Measurements from ENCODE around the gene CREBBP. TPM values are rescaled to one million over a fixed set of nuclear protein-coding genes. Genes with fewer than 3 reads are reported as not detected.

The CREBBP gene
- total RNA-seq, 4 donors from 2014 or later = 67.1 to 106 (median 91.0) TPM

DNA sequence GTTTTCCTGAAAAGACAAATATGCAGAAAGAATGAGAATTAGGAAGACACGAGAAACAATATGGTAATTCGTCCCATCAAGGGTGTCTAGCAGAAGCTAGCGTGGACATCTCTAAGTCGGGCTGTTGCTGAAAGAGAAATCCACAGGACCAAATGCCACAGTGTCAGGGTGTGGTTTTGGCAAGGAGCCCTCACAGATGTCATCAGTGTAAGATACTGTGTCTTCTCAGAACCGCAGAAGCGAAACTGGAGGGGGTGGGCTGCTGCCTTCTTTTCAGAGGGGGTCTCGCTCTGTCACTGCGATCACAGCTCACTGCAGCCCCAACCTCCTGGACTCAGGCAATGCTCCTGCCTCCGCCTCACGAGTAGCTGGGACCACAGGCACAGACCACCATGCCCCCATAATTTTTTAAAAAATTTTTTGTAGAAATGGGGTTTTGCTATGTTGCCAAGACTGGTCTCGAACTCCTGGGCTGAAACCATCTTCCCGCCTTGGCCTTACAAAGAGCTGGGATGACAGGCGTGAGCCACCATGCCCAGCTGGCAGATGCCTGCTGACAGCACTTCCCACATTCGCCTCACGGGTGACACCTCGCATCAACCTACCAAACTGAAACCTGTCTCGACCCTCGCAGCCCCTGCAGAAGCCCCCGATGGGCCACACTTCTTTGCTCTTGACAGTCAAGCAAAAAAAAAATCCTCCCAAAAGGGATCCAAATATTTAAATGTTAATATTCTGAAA, 189.4 kb downstream of the CREBBP start:
- Histone ChIP-seq H3K27ac (peak overlapping the region in 3 of 4 donors; percentile 37 to 82 (median 79)), H3K27me3 (no peaks in the 10 kb centered on the region), H3K4me1 (peaks cover 0 to 30% (median 5%) of the 10 kb centered on the region in 4 donors), H3K9me3 (no peaks in the 10 kb centered on the region), H3K4me3 (peak overlapping the region; percentile 18 to 44 (median 27)), H3K36me3 (peaks cover 0 to 33% (median 5%) of the 10 kb centered on the region in 3 donors)
- WGBS, 2 donors = 78 to 83% methylated on average over 19 of the region's 19 CpGs
- peak; percentile 30 to 48 for DNase-seq (ENCODE audit: low spot score in 2 of 2)
- TF ChIP-seq EP300 (IDR thresholded peaks at IDR 0.05) (no peak), POLR2A (IDR thresholded peaks at IDR 0.05) (no peak)
- TF ChIP-seq, protein P1, sequence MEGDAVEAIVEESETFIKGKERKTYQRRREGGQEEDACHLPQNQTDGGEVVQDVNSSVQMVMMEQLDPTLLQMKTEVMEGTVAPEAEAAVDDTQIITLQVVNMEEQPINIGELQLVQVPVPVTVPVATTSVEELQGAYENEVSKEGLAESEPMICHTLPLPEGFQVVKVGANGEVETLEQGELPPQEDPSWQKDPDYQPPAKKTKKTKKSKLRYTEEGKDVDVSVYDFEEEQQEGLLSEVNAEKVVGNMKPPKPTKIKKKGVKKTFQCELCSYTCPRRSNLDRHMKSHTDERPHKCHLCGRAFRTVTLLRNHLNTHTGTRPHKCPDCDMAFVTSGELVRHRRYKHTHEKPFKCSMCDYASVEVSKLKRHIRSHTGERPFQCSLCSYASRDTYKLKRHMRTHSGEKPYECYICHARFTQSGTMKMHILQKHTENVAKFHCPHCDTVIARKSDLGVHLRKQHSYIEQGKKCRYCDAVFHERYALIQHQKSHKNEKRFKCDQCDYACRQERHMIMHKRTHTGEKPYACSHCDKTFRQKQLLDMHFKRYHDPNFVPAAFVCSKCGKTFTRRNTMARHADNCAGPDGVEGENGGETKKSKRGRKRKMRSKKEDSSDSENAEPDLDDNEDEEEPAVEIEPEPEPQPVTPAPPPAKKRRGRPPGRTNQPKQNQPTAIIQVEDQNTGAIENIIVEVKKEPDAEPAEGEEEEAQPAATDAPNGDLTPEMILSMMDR (IDR thresholded peaks at IDR 0.05) = no peak

DNA sequence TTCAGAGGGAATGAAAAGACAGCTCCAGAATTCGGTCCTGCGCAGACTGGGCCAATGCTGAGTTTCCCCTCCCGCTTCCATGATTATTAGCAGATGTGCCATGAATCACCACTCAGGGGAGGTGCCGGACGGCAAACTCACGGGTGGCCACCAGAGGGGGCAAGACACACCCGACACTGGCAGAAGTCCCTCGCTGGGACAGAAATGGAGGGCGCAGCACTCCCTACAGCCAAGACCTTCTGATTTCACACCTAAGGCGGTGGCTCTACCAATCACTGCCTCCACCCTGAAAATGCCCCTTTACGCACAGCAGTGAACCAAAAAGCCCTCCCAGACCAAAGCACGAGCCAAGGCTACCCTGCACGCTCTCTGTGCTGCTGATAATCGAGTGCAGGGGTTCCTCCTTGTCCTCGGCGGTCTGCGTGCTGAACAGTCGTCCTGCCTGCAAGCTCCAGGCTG, 190.0 kb downstream of the CREBBP start:
- H3K4me1 ChIP-seq = peaks cover 0 to 30% (median 5%) of the 10 kb centered on the region in 4 donors
- WGBS, 2 donors = 15 to 19% methylated on average over 18 of the region's 18 CpGs
- no peaks in the 10 kb centered on the region for H3K9me3 ChIP-seq
- peak overlapping the region in 3 of 4 donors; percentile 37 to 82 (median 79) for H3K27ac ChIP-seq
- peak overlapping the region; percentile 18 to 44 (median 27) for H3K4me3 ChIP-seq
- DNase-seq (ENCODE audit: low spot score in 2 of 2) = peak; percentile 90 to 96
- TF ChIP-seq EP300 (IDR thresholded peaks at IDR 0.05) (peak; percentile 24 to 94), POLR2A (IDR thresholded peaks at IDR 0.05) (no peak)
- TF ChIP-seq, protein P1 (IDR thresholded peaks at IDR 0.05) = peak; percentile 89 to 96 (median 95)
- H3K27me3 ChIP-seq = no peaks in the 10 kb centered on the region
- H3K36me3 ChIP-seq = peaks cover 0 to 40% (median 11%) of the 10 kb centered on the region in 3 donors

DNA sequence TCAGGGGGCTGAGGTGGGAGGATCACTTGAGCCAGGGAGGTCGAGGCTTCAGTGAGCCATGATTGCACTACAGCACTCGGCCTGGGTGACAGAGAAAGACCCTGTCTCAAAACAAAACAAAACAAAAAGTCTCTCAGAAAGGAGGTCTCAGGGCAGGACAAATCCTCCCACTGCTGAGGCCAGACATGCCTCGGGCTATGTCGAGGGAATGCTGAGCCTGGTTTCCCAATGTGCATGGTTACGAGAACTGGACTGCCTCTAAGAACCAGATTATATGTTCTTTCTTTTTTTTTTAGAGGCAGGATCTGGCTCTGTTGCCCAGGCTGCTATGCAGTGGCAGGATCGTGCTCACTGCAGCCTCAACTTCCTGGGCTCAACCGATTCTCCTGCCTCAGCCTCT, 190.8 kb downstream of the CREBBP start:
- no peak for TF ChIP-seq POLR2A (IDR thresholded peaks at IDR 0.05)
- no peak for TF ChIP-seq EP300 (IDR thresholded peaks at IDR 0.05)
- TF ChIP-seq, protein P1 (IDR thresholded peaks at IDR 0.05) = no peak
- DNase-seq (ENCODE audit: low spot score in 2 of 2) = no peak
- H3K27ac ChIP-seq = peak overlapping the region in 2 of 4 donors; percentile 29 to 79
- peaks cover 0 to 30% (median 5%) of the 10 kb centered on the region in 4 donors for H3K4me1 ChIP-seq
- no peaks in the 10 kb centered on the region for H3K9me3 ChIP-seq
- no peak overlapping the region for H3K4me3 ChIP-seq
- peaks cover 0 to 44% (median 13%) of the 10 kb centered on the region in 3 donors for H3K36me3 ChIP-seq
- H3K27me3 ChIP-seq = no peaks in the 10 kb centered on the region
- WGBS, 2 donors = 69 to 78% methylated on average over 7 of the region's 7 CpGs

DNA sequence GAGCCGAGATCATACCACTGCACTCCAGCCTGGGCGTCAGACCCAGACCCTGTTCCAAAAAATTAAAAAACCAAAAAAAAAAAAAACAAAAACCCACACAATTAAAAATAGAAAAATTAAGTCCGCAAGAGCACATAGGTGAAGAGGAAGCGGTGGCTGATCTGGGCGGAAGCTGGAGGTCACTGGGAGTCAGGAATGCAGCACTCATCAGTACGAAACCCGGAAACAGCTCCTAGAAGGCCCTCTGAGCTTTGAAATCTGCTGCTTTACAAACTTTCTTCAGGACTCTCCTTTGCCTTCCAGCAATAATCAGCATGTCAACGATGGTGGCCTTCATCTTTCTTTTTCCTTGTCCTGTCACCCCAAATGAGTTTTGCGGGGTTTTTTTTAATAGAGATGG, 192.7 kb downstream of the CREBBP start:
- TF ChIP-seq POLR2A (IDR thresholded peaks at IDR 0.05) (no peak), EP300 (IDR thresholded peaks at IDR 0.05) (no peak)
- TF ChIP-seq, protein P1 (IDR thresholded peaks at IDR 0.05) = no peak
- H3K27ac ChIP-seq = no peak overlapping the region
- H3K9me3 ChIP-seq = no peaks in the 10 kb centered on the region
- DNase-seq (ENCODE audit: low spot score in 2 of 2) = no peak
- peaks cover 0 to 30% (median 5%) of the 10 kb centered on the region in 4 donors for H3K4me1 ChIP-seq
- peaks cover 0 to 56% (median 13%) of the 10 kb centered on the region in 3 donors for H3K36me3 ChIP-seq
- no peaks in the 10 kb centered on the region for H3K27me3 ChIP-seq
- 83 to 88% methylated on average over 9 of the region's 9 CpGs for WGBS, 2 donors
- no peak overlapping the region for H3K4me3 ChIP-seq

DNA sequence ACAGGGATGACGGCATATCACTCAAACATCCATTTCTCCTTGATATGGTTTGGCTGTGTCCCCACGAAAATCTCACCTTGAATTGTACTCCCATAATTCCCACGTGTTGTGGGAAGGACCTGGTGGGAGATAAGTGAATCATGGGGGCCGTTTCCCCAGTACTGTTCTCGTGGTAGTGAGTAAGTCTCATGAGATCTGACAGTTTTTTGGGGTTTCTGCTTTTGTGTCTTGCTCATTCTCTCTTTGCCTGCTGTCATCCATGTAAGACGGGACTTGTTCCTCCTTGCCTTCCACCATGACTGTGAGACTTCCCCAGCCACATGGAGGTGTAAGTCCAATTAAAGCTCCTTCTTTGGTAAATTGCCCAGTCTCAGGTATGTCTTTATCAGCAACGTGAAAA, 193.5 kb downstream of the CREBBP start:
- DNase-seq (ENCODE audit: low spot score in 2 of 2) = no peak
- 89 to 90% methylated on average over 7 of the region's 7 CpGs for WGBS, 2 donors
- H3K36me3 ChIP-seq = peaks cover 0 to 64% (median 13%) of the 10 kb centered on the region in 3 donors
- H3K9me3 ChIP-seq = no peaks in the 10 kb centered on the region
- no peaks in the 10 kb centered on the region for H3K27me3 ChIP-seq
- TF ChIP-seq POLR2A (IDR thresholded peaks at IDR 0.05) (no peak), EP300 (IDR thresholded peaks at IDR 0.05) (no peak)
- TF ChIP-seq, protein P1 (IDR thresholded peaks at IDR 0.05) = no peak
- no peak overlapping the region for H3K4me3 ChIP-seq
- H3K27ac ChIP-seq = no peak overlapping the region
- H3K4me1 ChIP-seq = peaks cover 0 to 30% (median 5%) of the 10 kb centered on the region in 4 donors
